Heart left ventricle (tissue), 13 donors: ENCODE data around the gene ZDHHC14.

ENCODE experiments used
- CTCF ChIP-seq, 12 donors: fragments of 200-600 bp; sonication (generic) in 4 of 12; IDR thresholded peaks; one replicate each; pipeline versions ENCODE4 v1.5.0 to v1.8.0; 2018 to 2022; ENCODE audit warnings: antibody characterized with exemption in 12 of 12, mild to moderate bottlenecking in 5 of 12
- POLR2A ChIP-seq, 2 donors: fragments of 450-650 bp; IDR thresholded peaks; one replicate each; pipeline ENCODE4 v1.6.1; 2017; ENCODE audit warnings: antibody characterized with exemption in 2 of 2, mild to moderate bottlenecking in 2 of 2, moderate library complexity in 2 of 2
- donor health status: ischemic (EF 13 %, LVEDD 7.1; RV severe dilation, severe dysfunction).
- donor health status: DM: no; HTN: yes; CAD: no.
- donor health status: DM: no; HTN: no; CAD: no.
- donor health status: ischemic (EF 25% LVEDD 6.9; RV normal size, moderate dysfunction).
- donor health status: ischemic (EF 25% LVEDD 5.7; RV mildly dilated, moderate dysfunction).
- donor health status: ischemic (EF 35%, LVEDD 5.7; RV mildly dilated, moderate dysfunction).
- donor health status: nonischemic (EF 11% LVEDD 7.7; RV severe dilation, severe dysfunction).
- donor health status: DM: yes; HTN: yes; CAD: no.
- donor health status: PGD.
- donor health status: ischemic (EF 29% LVEDD 5.4; RV normal size, mild dysfunction).
- donor health status: nonischemic (EF 23%, LVEDD 6.1; RV moderate dilation, normal function).

DNA sequence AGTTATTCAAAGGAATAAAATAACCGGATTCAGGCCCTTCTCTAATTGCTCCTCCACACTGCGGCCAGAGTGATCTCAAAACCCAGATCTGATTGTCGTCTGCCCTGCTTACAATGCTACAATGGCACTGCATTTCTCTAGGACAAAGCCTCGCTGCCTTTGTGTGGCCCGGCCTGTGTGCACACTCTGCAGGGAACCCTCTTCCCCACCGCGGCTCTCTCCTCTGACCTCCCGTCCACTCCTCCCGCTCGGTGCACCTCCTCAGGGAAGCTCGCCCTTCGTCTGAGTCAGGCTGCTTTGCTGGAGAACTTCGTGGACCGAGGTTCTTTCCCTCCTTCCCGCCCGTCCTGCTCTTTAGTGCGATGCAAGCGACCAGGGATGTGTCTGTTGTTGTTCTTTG is 340.4 kb downstream of the ZDHHC14 start:
- TF ChIP-seq CTCF (IDR thresholded peaks at IDR 0.05) (no peak), POLR2A (IDR thresholded peaks at IDR 0.05) (no peak)
